Measurements from ENCODE around the gene FGF22. TPM values are rescaled to one million over a fixed set of nuclear protein-coding genes. Genes with fewer than 3 reads are reported as not detected.

The FGF22 gene
- polyA plus RNA-seq, 2 of the 4 experiments (the other 2 are of a cell fraction), result 0.13 to 1.0 TPM

- TF ChIP-seq MYC (IDR thresholded peaks at IDR 0.05; ENCODE audit: borderline replicate concordance, low read length), result no peak
Observed at GRCh38 chr19:616747-617526, 22.7 kb upstream of the FGF22 start (continued).

DNA sequence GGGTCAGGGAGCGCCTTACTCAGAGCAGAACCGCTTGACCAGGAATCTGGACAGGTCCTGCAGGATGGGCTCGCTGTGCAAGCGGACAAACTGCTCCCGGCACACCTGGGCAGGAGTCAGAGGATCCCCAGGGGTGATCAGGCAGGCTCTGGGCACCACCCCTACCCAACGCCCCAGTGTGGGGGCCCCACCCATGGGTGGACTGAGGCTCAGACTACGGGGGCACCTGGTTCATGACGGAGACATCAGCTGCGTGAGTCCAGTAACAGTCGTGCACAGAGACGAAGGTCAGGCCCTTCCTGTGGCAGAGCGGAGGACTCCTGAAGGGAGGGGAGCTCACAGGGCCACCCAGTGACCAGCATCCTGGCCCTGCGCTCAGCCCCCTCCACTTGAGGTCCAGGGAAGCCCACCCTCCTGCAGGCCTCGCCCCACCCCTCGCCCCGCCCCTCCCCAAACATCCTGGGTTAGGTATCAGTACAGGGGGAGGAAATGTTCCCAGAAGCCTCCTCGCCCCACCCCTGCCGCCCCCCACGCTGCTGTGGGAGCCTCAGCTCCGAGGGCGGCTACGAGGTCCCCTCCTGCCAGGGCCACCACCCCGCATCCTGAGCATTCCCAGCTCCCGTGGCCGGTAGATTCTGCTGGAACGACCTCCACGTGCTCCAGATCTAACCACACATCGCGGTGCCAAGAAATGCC is 22.0 kb upstream of the FGF22 start:
- CTCF ChIA-PET, result interaction anchor here (0.8 to 1.2 kb wide), 2 partner anchors 9 to 10 kb away, joined by 3 read pairs; no protein-coding TSS in a partner anchor
- WGBS (ENCODE audit: missing lambda C conversion rate), result 92% methylated on average over 2 of the region's 29 CpGs
- no peak for TF ChIP-seq MYC (IDR thresholded peaks at IDR 0.05; ENCODE audit: borderline replicate concordance, low read length)
- TF ChIP-seq RAD21 (conservative IDR thresholded peaks at IDR 0.05 in 1 of 2, IDR thresholded peaks at IDR 0.05 in 1 of 2), result no peak
- no peak for TF ChIP-seq TP53 (CRISPR knock-in tag; IDR thresholded peaks at IDR 0.05)
- TF ChIP-seq GATA3 (IDR thresholded peaks at IDR 0.05; ENCODE audit: borderline replicate concordance), result no peak
- no peak for TF ChIP-seq RCOR1 (IDR thresholded peaks at IDR 0.05; ENCODE audit: low read depth, low read length)
- TF ChIP-seq NFE2L2 (conservative IDR thresholded peaks at IDR 0.05; ENCODE audit: low read length), result no peak
- no peak for TF ChIP-seq POLR2A (IDR thresholded peaks at IDR 0.05; ENCODE audit: low read length)
- TF ChIP-seq PHF8 (IDR thresholded peaks at IDR 0.05; ENCODE audit: borderline replicate concordance, low read depth), result no peak
- TF ChIP-seq TFCP2L1 (CRISPR knock-in tag; IDR thresholded peaks at IDR 0.05), result no peak
- POLR2A ChIA-PET, result no interaction called here
- H3K9me3 ChIP-seq, result no peaks in the 10 kb centered on the region
- peaks cover 5% of the 10 kb centered on the region for H3K4me1 ChIP-seq
- no peak for DNase-seq (ENCODE audit: low read depth in 1 of 2, low spot score in 1 of 2)
- no peak overlapping the region for H3K4me3 ChIP-seq
- H3K27ac ChIP-seq, result peak overlapping the region in 1 of 2 experiments; percentile 58; a peak in 2 of 6 replicates
- FAIRE-seq, result no peak
- ATAC-seq, result peak; percentile 3 to 25; a peak in 2 of 6 replicates
- H3K4me2 ChIP-seq, result no peak overlapping the region

GRCh38 chr19:618247-618619 is 21.4 kb upstream of the FGF22 start:
- TF ChIP-seq POLR2A (IDR thresholded peaks at IDR 0.05; ENCODE audit: low read length) (no peak), JUNB (IDR thresholded peaks at IDR 0.05) (no peak), RAD21 (conservative IDR thresholded peaks at IDR 0.05 in 1 of 2, IDR thresholded peaks at IDR 0.05 in 1 of 2) (no peak), HOXB13 (CRISPR knock-in tag; IDR thresholded peaks at IDR 0.05; ENCODE audit: low read depth) (no peak)
- Histone ChIP-seq H3K27ac (peak overlapping the region in 1 of 2 experiments; percentile 58; a peak in 2 of 6 replicates), H3K4me3 (no peak overlapping the region), H3K4me1 (peaks cover 10% of the 10 kb centered on the region), H3K4me2 (no peak overlapping the region), H3K9me3 (no peaks in the 10 kb centered on the region)
- DNase-seq (ENCODE audit: low read depth in 1 of 2, low spot score in 1 of 2) (no peak), ATAC-seq (peak in 1 of 2 experiments; percentile 7; a peak in 1 of 6 replicates), FAIRE-seq (no peak)
- 100% methylated on average over 6 of the region's 19 CpGs for WGBS (ENCODE audit: missing lambda C conversion rate)
- CTCF ChIA-PET, result no interaction called here
- POLR2A ChIA-PET, result no interaction called here

GRCh38 chr19:618674-619285 is 20.9 kb upstream of the FGF22 start:
- no peak for TF ChIP-seq PHF8 (IDR thresholded peaks at IDR 0.05; ENCODE audit: borderline replicate concordance, low read depth)
- no peak for TF ChIP-seq CTCF (IDR thresholded peaks at IDR 0.05)
- no peak for TF ChIP-seq NFE2L2 (conservative IDR thresholded peaks at IDR 0.05; ENCODE audit: low read length)
- no peak for TF ChIP-seq CHD4 (IDR thresholded peaks at IDR 0.05; ENCODE audit: borderline replicate concordance)
- TF ChIP-seq, protein P1, sequence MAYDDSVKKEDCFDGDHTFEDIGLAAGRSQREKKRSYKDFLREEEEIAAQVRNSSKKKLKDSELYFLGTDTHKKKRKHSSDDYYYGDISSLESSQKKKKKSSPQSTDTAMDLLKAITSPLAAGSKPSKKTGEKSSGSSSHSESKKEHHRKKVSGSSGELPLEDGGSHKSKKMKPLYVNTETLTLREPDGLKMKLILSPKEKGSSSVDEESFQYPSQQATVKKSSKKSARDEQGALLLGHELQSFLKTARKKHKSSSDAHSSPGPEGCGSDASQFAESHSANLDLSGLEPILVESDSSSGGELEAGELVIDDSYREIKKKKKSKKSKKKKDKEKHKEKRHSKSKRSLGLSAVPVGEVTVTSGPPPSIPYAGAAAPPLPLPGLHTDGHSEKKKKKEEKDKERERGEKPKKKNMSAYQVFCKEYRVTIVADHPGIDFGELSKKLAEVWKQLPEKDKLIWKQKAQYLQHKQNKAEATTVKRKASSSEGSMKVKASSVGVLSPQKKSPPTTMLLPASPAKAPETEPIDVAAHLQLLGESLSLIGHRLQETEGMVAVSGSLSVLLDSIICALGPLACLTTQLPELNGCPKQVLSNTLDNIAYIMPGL (CRISPR knock-in tag; IDR thresholded peaks at IDR 0.05; ENCODE audit: borderline replicate concordance), result no peak
- no peak for TF ChIP-seq ZFP36 (IDR thresholded peaks at IDR 0.05; ENCODE audit: borderline replicate concordance, partially characterized antibody)
- TF ChIP-seq CHD2 (IDR thresholded peaks at IDR 0.05; ENCODE audit: low read length, partially characterized antibody), result no peak
- no peak for TF ChIP-seq JUN (IDR thresholded peaks at IDR 0.05)
- no peak for TF ChIP-seq HEYL (CRISPR knock-in tag; IDR thresholded peaks at IDR 0.05)
- TF ChIP-seq BHLHE40 (IDR thresholded peaks at IDR 0.05; ENCODE audit: low read depth, low read length), result no peak
- no peak for TF ChIP-seq HOXA7 (CRISPR knock-in tag; IDR thresholded peaks at IDR 0.05)
- no peak for TF ChIP-seq POLR2AphosphoS2 (conservative IDR thresholded peaks at IDR 0.05; ENCODE audit: low read length)
- TF ChIP-seq RCOR1 (IDR thresholded peaks at IDR 0.05; ENCODE audit: low read depth, low read length), result no peak
- DNase-seq (ENCODE audit: low read depth in 1 of 2, low spot score in 1 of 2) (no peak), ATAC-seq (no peak), FAIRE-seq (no peak)
- Histone ChIP-seq H3K4me3 (no peak overlapping the region), H3K9me3 (no peaks in the 10 kb centered on the region), H3K27ac (no peak overlapping the region; a peak in 1 of 6 replicates), H3K4me1 (peaks cover 16% of the 10 kb centered on the region), H3K4me2 (no peak overlapping the region)
- ChIA-PET POLR2A (no interaction called here), CTCF (no interaction called here)
- WGBS (ENCODE audit: missing lambda C conversion rate), result 80% methylated on average over 1 of the region's 27 CpGs
